GM19463 (cell line): ENCODE results near the gene NUDT22.

Experiments used
- ATAC-seq: cut with Tn5 transposase; IDR thresholded peaks from one replicate; pipeline ENCODE4 v1.9.1; 2021; ENCODE audit warnings: mild to moderate bottlenecking, moderate library complexity; ENCODE audit not compliant: unreplicated experiment

NUDT22 gene

DNA sequence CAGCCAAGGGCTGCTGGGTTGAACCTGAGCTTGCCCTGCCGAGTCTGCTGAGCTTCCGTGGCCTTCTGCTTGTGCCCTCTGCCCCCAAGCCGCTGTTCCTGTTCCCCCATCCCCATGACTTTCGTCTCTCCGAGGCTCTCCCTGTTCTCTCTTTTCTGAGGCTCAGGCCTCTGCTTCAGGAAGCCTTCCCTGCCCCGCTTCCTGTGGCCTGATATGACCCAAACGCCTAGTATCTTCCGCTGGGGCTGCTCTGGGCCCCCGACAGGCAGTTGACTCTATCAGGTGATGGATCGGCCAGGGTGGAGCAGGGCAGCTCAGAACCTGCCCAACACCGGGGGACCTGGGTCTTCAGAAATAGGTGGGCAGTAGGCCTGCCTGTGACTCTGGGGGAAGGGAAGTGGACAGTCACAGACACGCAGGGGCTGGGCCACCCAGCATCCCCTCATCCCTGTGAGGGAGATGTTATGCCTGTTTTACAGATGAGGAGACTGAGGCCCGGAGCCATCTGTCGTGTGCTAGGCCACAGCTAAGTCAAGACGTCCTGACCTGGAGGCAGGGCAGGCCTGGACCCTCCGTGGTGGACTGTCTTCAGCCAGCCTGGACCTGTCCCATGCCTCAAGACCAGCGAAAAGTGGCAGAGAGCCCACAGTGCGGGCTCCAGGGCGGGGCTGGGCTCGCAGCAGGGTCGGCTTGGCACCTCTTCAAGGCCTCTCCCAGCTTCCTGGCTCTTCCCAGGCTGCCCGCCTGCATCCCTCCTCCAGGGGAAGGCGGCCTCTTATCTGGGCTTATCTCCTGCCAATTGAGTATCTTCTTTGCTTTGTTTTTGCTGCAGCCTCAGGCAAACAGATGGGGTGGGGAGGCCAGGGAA is 42.2 kb downstream of the NUDT22 start:
- ATAC-seq: no peak

DNA sequence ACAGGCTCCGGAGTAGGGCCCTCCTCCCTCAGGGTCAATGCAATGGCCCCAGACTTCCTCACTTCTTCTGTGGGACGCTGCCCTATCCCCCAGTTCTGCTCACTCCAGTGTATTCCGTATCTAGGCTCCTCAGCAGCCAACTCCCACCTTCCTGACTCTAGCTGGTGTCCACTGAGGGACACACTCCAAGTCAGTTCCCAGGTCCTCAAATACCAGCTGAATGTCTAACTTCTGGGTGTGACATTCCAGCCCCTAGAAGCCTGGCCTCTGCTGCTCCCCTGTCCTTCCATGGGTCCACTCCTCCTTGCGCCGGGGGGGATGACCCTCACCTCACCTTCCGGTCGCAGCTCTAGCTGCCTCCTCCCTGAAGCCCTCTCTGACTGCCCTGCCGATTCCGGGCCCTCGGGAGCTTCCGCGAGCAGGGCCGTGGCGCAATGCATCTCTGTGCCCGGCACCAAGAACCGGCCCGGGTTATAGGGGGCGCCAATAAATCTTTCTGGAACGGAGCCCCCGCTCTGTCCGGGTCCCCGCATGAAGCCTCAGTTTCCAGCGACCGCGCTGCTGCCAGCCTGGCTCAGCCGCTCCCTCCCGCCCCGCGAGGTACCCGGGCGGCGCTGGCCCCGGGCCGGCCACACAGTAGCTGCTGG is 42.9 kb downstream of the NUDT22 start:
- ATAC-seq: no peak

DNA sequence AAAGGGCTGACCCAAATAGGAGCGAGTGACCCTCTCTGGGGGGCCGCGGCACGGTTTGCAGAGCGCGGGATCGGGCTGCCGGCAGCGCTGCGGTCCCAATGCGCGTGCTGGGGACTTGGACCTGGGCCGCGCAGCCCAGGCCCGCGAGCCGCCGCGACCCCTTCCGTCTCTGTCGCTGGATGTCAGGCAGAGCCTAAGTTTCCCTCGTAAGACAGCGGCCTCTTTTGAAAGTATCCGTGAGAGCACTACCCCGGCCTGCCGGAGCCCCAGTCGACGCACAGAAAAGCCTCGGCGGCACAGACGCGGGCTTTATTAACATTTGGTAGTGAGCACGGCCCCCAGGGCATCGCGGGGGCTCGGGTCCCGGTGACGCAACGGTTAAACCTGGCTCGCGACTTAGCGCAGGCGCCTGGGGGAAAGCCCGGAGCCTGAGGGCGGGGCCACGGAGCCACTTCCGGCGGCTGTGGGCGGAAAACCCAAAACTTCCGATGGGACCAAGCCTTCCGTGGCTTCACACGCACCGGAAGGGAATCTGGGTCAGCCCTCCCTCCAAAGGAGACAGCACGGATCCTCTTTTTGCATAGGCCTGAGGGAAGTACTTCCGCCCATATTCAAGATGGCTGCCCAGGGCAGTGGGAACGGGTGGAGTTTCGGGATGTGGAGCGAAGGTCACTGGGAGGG is 43.6 kb downstream of the NUDT22 start:
- peak; percentile 70 for ATAC-seq

DNA sequence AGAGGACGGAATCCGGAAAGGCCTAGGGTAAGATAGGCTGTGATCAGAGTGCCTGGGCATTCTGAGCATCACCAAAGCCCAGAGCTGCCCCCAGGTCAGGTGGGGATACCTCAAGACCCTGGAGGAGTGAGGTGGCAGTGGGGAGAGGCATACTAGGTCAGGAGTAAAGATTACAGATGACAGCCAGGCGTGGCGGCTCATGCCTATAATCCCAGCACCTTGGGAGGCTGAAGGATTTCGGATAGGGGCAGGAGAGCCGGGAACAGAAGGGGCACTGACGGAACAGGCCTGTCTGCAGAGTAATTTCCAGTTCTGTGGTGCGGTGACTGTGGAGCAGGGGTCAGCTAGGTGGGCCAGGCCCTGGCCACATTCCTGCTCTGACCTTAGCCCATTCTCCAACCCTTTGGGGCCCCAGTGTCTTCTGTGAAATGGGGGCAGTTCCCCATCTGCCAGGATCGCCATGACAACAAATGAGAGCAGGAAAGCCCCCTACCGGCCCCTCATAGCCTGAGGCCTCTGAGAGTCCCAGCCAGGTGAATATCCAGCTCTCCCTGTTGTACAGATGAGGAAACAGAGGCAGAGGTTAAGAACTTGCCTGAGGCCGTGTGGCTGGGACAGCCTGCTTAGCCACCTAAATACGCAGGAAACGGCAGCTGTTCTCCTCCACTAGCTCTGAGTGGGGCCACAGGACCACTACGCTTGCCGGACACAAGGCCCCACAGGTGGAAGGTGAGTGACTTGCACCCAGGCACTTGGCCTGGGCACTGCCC is 49.1 kb downstream of the NUDT22 start:
- no peak for ATAC-seq

DNA sequence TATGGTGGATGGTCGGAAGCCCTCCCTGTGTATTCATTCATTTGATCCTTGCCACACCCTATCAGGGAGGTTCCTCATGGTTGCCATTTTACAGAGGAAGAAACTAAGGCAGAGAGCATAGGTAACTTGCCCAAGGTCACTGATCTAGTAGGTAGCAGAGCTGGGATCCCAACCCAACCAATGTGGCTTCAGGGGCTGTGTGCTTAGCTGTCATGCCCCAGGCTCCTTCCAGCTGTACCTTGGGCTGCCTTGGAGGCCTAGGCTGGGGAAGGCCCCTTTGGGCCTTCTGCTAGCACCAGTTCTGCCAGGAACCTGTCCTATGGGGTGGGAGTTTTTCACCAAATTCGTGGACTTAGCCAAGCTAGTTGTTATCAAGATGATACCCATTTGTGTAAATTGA is 49.8 kb downstream of the NUDT22 start:
- no peak for ATAC-seq

DNA sequence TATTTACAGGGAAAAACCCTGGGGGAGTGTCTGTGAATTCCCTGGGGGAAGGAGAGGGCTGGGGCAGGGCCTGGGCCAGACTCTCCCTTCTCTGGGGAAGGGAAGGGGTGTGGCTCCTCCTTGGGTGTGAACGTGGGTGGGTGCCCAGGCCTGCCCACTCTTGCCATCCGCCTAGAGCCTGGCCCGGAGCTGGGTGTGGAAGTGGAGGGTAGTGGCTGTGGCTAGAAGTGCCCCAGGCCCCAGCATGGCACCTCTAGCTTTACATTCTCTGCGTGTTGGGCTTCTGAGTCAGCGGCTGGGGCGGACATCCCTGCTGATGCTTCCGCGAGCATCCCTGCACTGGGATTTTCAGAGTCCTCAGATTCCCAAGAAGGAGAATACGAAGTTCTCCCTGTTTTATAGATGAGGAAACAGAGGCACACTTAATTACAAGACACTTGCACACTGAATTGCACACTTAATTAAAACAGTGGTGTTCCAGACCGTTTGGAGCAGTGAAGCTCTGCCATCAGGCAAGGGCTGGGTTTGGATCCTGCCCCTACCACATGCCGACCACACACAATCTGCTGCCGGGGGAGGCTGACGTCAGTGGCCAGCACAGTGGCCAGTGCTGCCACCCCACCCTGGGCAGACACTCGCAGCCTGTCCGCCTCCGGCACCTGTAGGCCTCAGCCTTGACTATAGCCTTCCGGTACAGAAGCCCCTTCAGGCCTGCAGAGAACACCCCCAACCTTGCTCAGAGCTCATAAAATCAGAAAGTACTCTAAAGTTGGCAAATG is 50.8 kb downstream of the NUDT22 start:
- no peak for ATAC-seq

DNA sequence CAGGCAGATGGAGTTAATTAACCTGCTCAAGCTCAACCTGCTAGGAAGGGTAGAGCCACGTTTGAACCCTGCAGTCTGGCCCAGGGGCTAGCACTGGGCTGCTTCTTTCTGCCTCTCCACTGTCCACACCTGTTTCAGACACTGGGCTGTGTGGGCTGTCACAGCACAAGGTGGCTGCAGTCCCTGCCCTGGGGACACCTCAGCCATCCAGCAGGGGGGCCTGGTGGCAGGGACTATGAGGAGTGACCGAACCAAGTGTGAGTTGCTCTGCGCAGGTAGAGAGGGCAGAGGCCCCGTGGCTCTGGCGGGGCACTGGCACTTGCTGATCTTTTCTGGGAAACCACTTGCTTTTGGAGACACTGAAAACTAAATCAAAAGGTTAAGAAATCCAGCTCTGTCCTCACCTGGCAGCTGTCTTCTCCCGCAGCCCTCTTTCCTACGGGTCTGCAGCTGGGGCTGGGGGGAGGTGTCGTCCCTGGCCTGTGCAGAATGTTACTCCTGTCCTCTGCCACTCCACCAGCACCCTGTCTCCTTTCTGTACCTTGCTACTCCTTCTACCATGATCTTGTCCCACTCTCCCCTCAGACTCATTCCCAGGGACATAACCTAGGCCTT is 52.6 kb downstream of the NUDT22 start:
- no peak for ATAC-seq
